NCI-H187 (cell line): ENCODE measurements around the gene FAM83B.

Experiments
- DNase-seq, 2 experiments: peaks; one replicate each; lab custom pipeline; 2025; lab: John Stamatoyannopoulos, UW

Gene FAM83B

GRCh38 chr6:54981276-54981609, 134.7 kb downstream of the FAM83B start:
- DNase-seq, result no peak

GRCh38 chr6:54981647-54982046, 135.1 kb downstream of the FAM83B start:
- DNase-seq, result no peak

GRCh38 chr6:54987633-54988290, 141.2 kb downstream of the FAM83B start:
- DNase-seq, result no peak

GRCh38 chr6:54988576-54988975, 142.0 kb downstream of the FAM83B start:
- DNase-seq, result no peak

- DNase-seq, result no peak
Measured at GRCh38 chr6:54990001-54990400, 143.4 kb downstream of the FAM83B start.
